Smooth muscle cell (in vitro differentiated cells): Measurements from ENCODE around the gene ARSD. TPM values are rescaled to one million over a fixed set of nuclear protein-coding genes. Genes with fewer than 3 reads are reported as not detected.

ENCODE experiments used
- DNase-seq: peaks from one replicate; lab custom pipeline; 2025; ENCODE audit not compliant: unreplicated experiment; lab: John Stamatoyannopoulos, UW
- H2AFZ ChIP-seq: fragments of 200-600 bp; sonication (generic); 2 replicates; pipeline ENCODE4 v1.6.0; 2016; ENCODE audit warnings: antibody characterized with exemption, low read depth, mild to moderate bottlenecking
- H3F3A ChIP-seq: fragments of 200-600 bp; sonication (generic); 2 replicates; pipeline ENCODE4 v1.6.0; 2017; ENCODE audit warnings: antibody characterized with exemption, low read depth
- H3K27ac ChIP-seq: fragments of 200-600 bp; sonication (generic); 2 replicates; pipeline ENCODE4 v1.5.1; 2016; ENCODE audit warnings: low read depth, mild to moderate bottlenecking
- H3K27me3 ChIP-seq: fragments of 200-600 bp; sonication (generic); 2 replicates; pipeline ENCODE4 v1.6.1; 2016; ENCODE audit warnings: low read depth, mild to moderate bottlenecking
- H3K36me3 ChIP-seq: fragments of 200-600 bp; sonication (generic); 2 replicates; pipeline ENCODE4 v1.5.1; 2016; ENCODE audit warnings: low read depth
- H3K4me1 ChIP-seq: fragments of 200-600 bp; sonication (generic); 2 replicates; pipeline ENCODE4 v1.5.1; 2016; ENCODE audit warnings: low read depth
- H3K4me2 ChIP-seq: fragments of 200-600 bp; sonication (generic); 2 replicates; pipeline ENCODE4 v1.6.0; 2016; ENCODE audit warnings: mild to moderate bottlenecking
- H3K4me3 ChIP-seq: fragments of 200-600 bp; sonication (generic); 2 replicates; pipeline ENCODE4 v1.5.1; 2016; ENCODE audit warnings: mild to moderate bottlenecking
- H3K79me2 ChIP-seq: fragments of 200-600 bp; sonication (generic); 2 replicates; pipeline ENCODE4 v1.6.0; 2016; ENCODE audit warnings: low read depth, mild to moderate bottlenecking
- H3K9ac ChIP-seq: fragments of 200-600 bp; sonication (generic); 2 replicates; pipeline ENCODE4 v1.6.0; 2016; ENCODE audit warnings: low read depth
- H3K9me3 ChIP-seq: fragments of 200-600 bp; sonication (generic); replicated peaks from 2 replicates; pipeline ENCODE4 v1.5.1; 2016; ENCODE audit warnings: low read depth
- H4K20me1 ChIP-seq: fragments of 200-600 bp; sonication (generic); 2 replicates; pipeline ENCODE4 v1.6.0; 2016; ENCODE audit warnings: low read depth
- WGBS: methylation state at CpG from one replicate; pipeline ENCODE4 v1.1.7; 2016; ENCODE audit warnings: low lambda C conversion rate; 5-methylcytosine and 5-hydroxymethylcytosine counted together
- polyA plus RNA-seq: library from polyadenylated mRNA; unstranded; fragments of >200 nt; fragmentation: Nextera tagmentation; extraction: Ambion mirVana; gene quantifications from 2 replicates; pipeline ENCODE4 v1.2.1, GENCODE V29; 2016
- total RNA-seq: library from RNA; depleted of rRNA; stranded (reverse); fragments of >200 nt; gene quantifications from 2 replicates; pipeline ENCODE4 v1.2.3, GENCODE V29; 2014
- TF ChIP-seq, protein P1 (sequence below): fragments of 200-600 bp; sonication (generic); IDR thresholded peaks from 2 replicates; pipeline ENCODE4 v1.5.1; 2017; ENCODE audit warnings: borderline replicate concordance, mild to moderate bottlenecking, antibody characterized with exemption; ENCODE audit not compliant: insufficient read depth, poor library complexity, severe bottlenecking

The ARSD gene
- total and polyA plus RNA-seq, 2 experiments from 2014 or later = 21.1 to 30.7 TPM

DNA sequence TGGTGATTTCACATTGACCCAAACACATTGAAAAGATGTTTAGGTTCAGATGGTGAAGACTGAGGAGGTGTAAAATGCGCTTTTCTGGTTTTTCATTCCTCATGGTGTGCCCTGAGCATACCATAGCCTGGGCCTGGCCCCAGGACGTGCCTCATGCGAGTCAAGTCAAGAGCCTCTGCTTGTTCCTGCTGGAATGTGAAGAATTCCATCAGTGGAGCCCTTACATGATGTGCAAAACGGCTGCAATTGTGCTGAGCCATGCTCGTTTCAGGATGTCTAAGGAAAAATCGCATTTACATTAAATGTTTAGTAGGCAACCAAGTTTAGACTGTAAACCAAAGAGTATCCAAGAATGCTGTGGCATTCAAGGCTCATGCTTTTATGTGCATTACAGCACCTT, 65.5 kb downstream of the ARSD start:
- no peak for DNase-seq
- Histone ChIP-seq H3K36me3 (peaks cover 7% of the 10 kb centered on the region), H3F3A (no peaks in the 10 kb centered on the region), H3K4me3 (no peak overlapping the region), H3K27me3 (no peaks in the 10 kb centered on the region), H3K27ac (peak overlapping the region; percentile 12), H3K4me1 (no peaks in the 10 kb centered on the region), H3K9ac (no peak overlapping the region), H2AFZ (no peak overlapping the region), H4K20me1 (no peaks in the 10 kb centered on the region), H3K79me2 (no peaks in the 10 kb centered on the region), H3K9me3 (no peaks in the 10 kb centered on the region), H3K4me2 (peak overlapping the region; percentile 18)
- TF ChIP-seq, protein P1, sequence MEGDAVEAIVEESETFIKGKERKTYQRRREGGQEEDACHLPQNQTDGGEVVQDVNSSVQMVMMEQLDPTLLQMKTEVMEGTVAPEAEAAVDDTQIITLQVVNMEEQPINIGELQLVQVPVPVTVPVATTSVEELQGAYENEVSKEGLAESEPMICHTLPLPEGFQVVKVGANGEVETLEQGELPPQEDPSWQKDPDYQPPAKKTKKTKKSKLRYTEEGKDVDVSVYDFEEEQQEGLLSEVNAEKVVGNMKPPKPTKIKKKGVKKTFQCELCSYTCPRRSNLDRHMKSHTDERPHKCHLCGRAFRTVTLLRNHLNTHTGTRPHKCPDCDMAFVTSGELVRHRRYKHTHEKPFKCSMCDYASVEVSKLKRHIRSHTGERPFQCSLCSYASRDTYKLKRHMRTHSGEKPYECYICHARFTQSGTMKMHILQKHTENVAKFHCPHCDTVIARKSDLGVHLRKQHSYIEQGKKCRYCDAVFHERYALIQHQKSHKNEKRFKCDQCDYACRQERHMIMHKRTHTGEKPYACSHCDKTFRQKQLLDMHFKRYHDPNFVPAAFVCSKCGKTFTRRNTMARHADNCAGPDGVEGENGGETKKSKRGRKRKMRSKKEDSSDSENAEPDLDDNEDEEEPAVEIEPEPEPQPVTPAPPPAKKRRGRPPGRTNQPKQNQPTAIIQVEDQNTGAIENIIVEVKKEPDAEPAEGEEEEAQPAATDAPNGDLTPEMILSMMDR = no peak
- WGBS = 37% methylated on average over 6 of the region's 6 CpGs

DNA sequence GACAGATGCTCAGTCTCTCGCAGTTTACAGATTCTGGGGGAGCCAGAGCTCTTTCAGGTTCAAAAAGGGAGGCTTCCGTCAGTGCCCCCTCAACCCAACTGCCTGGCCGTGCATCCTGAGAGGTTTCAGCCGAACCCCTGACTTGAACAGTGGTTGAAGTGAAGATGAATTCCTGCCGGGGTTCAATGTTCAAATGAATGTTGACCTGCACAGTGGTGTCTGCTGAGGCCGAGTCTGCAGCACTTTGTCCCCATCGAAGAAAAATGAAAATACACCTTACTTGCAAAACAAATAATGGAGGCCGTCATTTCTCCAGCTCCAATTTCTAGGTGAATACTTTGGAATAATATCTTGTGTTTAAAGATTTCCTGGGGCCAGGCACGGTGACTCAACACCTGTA, 66.7 kb downstream of the ARSD start:
- H3K4me3 ChIP-seq = no peak overlapping the region
- no peak overlapping the region for H3K27ac ChIP-seq
- peaks cover 7% of the 10 kb centered on the region for H3K36me3 ChIP-seq
- H3K4me1 ChIP-seq = no peaks in the 10 kb centered on the region
- no peaks in the 10 kb centered on the region for H3F3A ChIP-seq
- H3K79me2 ChIP-seq = no peaks in the 10 kb centered on the region
- no peaks in the 10 kb centered on the region for H4K20me1 ChIP-seq
- TF ChIP-seq, protein P1 = no peak
- H2AFZ ChIP-seq = no peak overlapping the region
- no peak overlapping the region for H3K9ac ChIP-seq
- WGBS = 78% methylated on average over 9 of the region's 9 CpGs
- no peaks in the 10 kb centered on the region for H3K27me3 ChIP-seq
- no peak for DNase-seq
- H3K9me3 ChIP-seq = no peaks in the 10 kb centered on the region
- no peak overlapping the region for H3K4me2 ChIP-seq

DNA sequence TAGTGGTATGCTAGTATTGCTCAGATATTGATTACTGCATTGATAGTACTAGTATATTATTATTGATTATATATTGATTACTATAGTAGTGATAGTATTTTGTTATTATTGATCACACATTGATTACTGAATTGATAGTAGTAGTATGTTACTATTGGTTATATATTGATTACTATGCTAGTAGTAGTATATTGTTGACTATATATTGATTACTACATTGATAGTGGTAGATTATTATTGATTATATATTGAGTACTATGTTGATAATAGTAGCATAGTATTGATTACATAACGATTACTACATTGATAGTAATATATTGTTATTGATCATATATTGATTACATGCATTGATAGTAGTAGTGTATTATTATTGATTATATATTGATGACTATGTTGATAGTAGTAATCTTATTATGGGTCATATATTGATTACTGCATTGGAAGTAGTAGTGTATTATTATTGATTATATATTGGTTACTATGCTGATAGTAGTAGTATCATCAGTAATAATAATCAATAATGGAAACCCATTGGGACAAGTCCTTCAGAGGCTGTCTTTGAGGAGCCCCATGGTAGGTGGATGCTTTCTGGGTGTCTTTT, 69.8 kb downstream of the ARSD start:
- no peak overlapping the region for H3K4me3 ChIP-seq
- TF ChIP-seq, protein P1 = no peak
- WGBS = 94% methylated on average over 1 of the region's 1 CpG

DNA sequence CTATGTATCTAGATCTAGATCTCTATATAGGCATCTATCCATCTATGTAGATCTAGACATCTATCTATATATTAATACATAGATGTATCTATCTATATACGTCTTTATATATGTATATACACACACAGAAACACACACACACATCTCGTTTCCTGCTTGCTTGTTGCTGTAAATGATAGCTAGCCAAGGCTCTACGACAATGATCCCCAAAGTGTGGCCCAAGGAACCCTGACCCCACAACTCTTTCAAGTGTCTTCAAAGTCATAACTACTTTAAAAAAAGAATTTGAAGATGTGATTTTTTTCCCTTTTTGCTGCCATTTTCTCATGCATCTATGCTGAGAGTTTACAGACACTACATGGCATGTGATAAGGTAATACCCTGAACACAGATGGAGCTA, 71.6 kb downstream of the ARSD start:
- TF ChIP-seq, protein P1 = no peak
- Histone ChIP-seq H3K4me3 (no peak overlapping the region), H3K36me3 (no peaks in the 10 kb centered on the region), H3K4me2 (no peak overlapping the region), H3K27ac (no peak overlapping the region), H4K20me1 (no peaks in the 10 kb centered on the region), H3K79me2 (no peaks in the 10 kb centered on the region), H2AFZ (no peak overlapping the region), H3K27me3 (no peaks in the 10 kb centered on the region), H3F3A (no peaks in the 10 kb centered on the region), H3K9ac (no peak overlapping the region), H3K4me1 (no peaks in the 10 kb centered on the region), H3K9me3 (no peaks in the 10 kb centered on the region)
- WGBS = 93% methylated on average over 3 of the region's 3 CpGs
- DNase-seq = no peak

More for the DNA sequence above, 69.8 kb downstream of the ARSD start:
- no peak overlapping the region for H3K4me2 ChIP-seq
- H3K79me2 ChIP-seq = no peaks in the 10 kb centered on the region
- H3K9me3 ChIP-seq = no peaks in the 10 kb centered on the region
- H3F3A ChIP-seq = no peaks in the 10 kb centered on the region
- no peaks in the 10 kb centered on the region for H3K27me3 ChIP-seq
- H3K9ac ChIP-seq = no peak overlapping the region
- no peaks in the 10 kb centered on the region for H3K36me3 ChIP-seq
- no peak for DNase-seq
- no peak overlapping the region for H3K27ac ChIP-seq
- no peaks in the 10 kb centered on the region for H3K4me1 ChIP-seq
- no peak overlapping the region for H2AFZ ChIP-seq
- no peaks in the 10 kb centered on the region for H4K20me1 ChIP-seq
